Lung (tissue), 12 donors: ENCODE measurements around the gene HOXC5. TPM values are rescaled to one million over a fixed set of nuclear protein-coding genes. Genes with fewer than 3 reads are reported as not detected.
A peak's percentile ranks its signal among the peaks of the same experiment; 100 is the strongest.

Experiments
- ATAC-seq: fragments of 200-7000 bp; cut with Tn5 transposase; one replicate; pipeline ENCODE4 v1.9.1; 2020; ENCODE audit warnings: moderate number of reproducible peaks; ENCODE audit not compliant: insufficient read depth, low FRiP score
- DNase-seq, 3 donors: peaks; one replicate each; pipeline ENCODE4 v3.0.0-alpha.2; 2013 to 2017
- H3K27ac ChIP-seq, 2 donors: one replicate each; pipeline ENCODE4 v1.5.1; 2013; ENCODE audit warnings: mild to moderate bottlenecking in 2 of 2, moderate library complexity in 2 of 2, control low read depth in 1 of 2, inconsistent platforms in 1 of 2, low read depth in 1 of 2, low read length in 1 of 2
- H3K27me3 ChIP-seq, 3 donors: one replicate each; pipeline ENCODE4 v1.5.1; 2013; ENCODE audit warnings: low read length in 2 of 3; ENCODE audit not compliant: control insufficient read depth in 3 of 3, insufficient read depth in 3 of 3
- H3K36me3 ChIP-seq, 4 donors: one replicate each; pipeline ENCODE4 v1.5.1; 2013; ENCODE audit warnings: low read length in 4 of 4, mild to moderate bottlenecking in 1 of 4, moderate library complexity in 1 of 4; ENCODE audit not compliant: control insufficient read depth in 4 of 4, insufficient read depth in 4 of 4
- H3K4me1 ChIP-seq, 5 donors: one replicate each; pipeline ENCODE4 v1.5.1; 2013; ENCODE audit warnings: low read length in 5 of 5, mild to moderate bottlenecking in 2 of 5, moderate library complexity in 1 of 5; ENCODE audit not compliant: control insufficient read depth in 5 of 5, insufficient read depth in 5 of 5
- H3K4me3 ChIP-seq: one replicate; pipeline ENCODE4 v1.5.1; 2013; ENCODE audit warnings: mild to moderate bottlenecking, control low read depth, moderate library complexity
- H3K9ac ChIP-seq, 2 donors: one replicate each; pipeline ENCODE4 v1.5.1; 2013; ENCODE audit warnings: low read length in 2 of 2, control low read depth in 1 of 2; ENCODE audit not compliant: insufficient read depth in 1 of 2
- H3K9me3 ChIP-seq, 4 donors: one replicate each; pipeline ENCODE4 v1.5.1; 2013; ENCODE audit warnings: low read length in 3 of 4, mild to moderate bottlenecking in 1 of 4, moderate library complexity in 1 of 4; ENCODE audit not compliant: control insufficient read depth in 4 of 4, insufficient read depth in 3 of 4
- WGBS, 2 donors: extraction: QIAGEN DNeasy Blood & Tissue Kit; methylation state at CpG; one replicate each; pipeline ENCODE4 v1.1.7; 2013; 5-methylcytosine and 5-hydroxymethylcytosine counted together
- polyA plus RNA-seq, 2 donors: library from polyadenylated mRNA; stranded (reverse); fragments of 200-250 nt; gene quantifications; one replicate each; pipeline ENCODE4 v1.2.1, GENCODE V29; 2013
- total RNA-seq, 2 donors: library from RNA; depleted of rRNA in 1 of 2; stranded (reverse); fragments of >200 nt in 1 of 2; gene quantifications; one replicate each; pipeline ENCODE4 v1.2.1, GENCODE V29; 2014 to 2021
- TF ChIP-seq, protein P1 (sequence below): IDR thresholded peaks from 2 replicates; pipeline ENCODE4 v1.5.1; 2012; ENCODE audit warnings: mild to moderate bottlenecking; ENCODE audit errors: control extremely low read depth, extremely low read depth
- donor health status: control.
- donor health status: control.
- donor health status: Bipolar disorder and iron deficiency.
- donor health status: healthy.
- donor health status: DM: yes; HTN: yes; CAD: no.

Gene HOXC5
- total and polyA plus RNA-seq, 4 donors, result 0.08 to 0.26 (median 0.17) TPM

DNA sequence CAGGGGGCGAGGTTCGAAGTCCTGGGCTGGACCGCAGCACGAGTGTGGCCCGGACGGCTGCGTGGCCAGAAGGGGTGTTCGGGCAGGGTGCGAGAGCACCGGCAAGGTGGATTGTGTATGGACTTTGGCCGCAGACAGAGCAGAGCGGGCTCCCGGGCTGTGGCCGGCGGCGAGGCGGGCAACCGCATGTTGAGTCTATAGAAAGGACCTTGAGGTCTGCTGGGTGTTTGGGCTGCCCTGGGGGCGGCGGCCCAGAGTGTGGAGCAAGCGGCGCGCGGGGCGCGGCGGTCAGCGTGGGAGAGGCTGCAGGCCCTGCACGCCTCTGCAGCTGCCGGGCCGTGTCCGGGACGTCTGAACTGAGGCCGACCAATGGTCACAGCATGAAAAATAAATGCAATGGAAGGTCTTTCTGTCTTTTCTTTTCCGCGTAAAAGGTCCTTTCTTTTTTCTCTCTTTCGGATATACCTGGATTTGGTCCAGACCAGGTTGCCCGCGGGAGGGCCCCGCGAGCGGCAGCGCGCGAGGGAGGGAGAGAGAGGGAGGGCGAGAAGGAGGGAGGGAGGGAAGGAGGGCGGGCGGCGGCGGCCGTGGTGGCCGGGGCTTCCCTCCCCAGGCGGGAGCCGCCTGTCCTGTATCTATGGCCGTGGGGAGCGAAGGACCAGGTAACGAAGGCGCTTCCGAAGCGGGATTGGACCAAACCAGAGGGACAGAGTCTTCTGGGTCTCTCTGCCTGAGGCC, 38.4 kb upstream of the HOXC5 start:
- Histone ChIP-seq H3K27me3 (peaks cover 0 to 100% (median 87%) of the 10 kb centered on the region in 3 donors), H3K27ac (no peak overlapping the region), H3K4me1 (peaks cover 0 to 15% (median 0%) of the 10 kb centered on the region in 5 donors), H3K4me3 (no peak overlapping the region), H3K9ac (no peak overlapping the region), H3K9me3 (peaks cover 0 to 8% (median 0%) of the 10 kb centered on the region in 4 donors), H3K36me3 (no peaks in the 10 kb centered on the region)
- ATAC-seq, result no peak
- no peak for DNase-seq
- 2 to 9% methylated on average over 58 to 60 of the region's 60 CpGs for WGBS, 2 donors
- TF ChIP-seq, protein P1, sequence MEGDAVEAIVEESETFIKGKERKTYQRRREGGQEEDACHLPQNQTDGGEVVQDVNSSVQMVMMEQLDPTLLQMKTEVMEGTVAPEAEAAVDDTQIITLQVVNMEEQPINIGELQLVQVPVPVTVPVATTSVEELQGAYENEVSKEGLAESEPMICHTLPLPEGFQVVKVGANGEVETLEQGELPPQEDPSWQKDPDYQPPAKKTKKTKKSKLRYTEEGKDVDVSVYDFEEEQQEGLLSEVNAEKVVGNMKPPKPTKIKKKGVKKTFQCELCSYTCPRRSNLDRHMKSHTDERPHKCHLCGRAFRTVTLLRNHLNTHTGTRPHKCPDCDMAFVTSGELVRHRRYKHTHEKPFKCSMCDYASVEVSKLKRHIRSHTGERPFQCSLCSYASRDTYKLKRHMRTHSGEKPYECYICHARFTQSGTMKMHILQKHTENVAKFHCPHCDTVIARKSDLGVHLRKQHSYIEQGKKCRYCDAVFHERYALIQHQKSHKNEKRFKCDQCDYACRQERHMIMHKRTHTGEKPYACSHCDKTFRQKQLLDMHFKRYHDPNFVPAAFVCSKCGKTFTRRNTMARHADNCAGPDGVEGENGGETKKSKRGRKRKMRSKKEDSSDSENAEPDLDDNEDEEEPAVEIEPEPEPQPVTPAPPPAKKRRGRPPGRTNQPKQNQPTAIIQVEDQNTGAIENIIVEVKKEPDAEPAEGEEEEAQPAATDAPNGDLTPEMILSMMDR, result no peak

DNA sequence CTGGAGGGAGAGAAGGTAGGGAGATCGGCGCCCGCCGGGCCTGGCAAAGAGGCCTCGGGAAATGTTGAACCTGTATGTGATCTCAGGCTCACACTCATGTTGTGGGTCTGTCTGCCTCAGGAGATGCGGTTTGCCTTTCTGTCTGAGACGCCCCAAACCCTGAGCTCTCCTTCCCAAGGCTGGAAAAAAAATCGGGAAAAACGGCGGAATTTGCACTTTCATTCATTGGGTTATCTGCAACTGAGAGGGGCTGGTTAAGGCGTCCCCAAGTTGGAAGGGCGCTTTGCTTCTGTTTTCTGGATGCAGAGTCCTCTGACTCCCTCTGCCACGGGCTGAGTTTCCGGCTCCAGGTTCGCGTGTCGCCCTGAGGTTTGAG, 37.9 kb upstream of the HOXC5 start:
- H3K27me3 ChIP-seq, result peaks cover 0 to 100% (median 87%) of the 10 kb centered on the region in 3 donors
- no peak overlapping the region for H3K27ac ChIP-seq
- no peak overlapping the region for H3K4me3 ChIP-seq
- no peak for DNase-seq
- no peak overlapping the region for H3K9ac ChIP-seq
- ATAC-seq, result no peak
- H3K9me3 ChIP-seq, result peaks cover 0 to 8% (median 0%) of the 10 kb centered on the region in 4 donors
- peaks cover 0 to 16% (median 0%) of the 10 kb centered on the region in 5 donors for H3K4me1 ChIP-seq
- WGBS, 2 donors, result 4 to 5% methylated on average over 17 of the region's 17 CpGs
- H3K36me3 ChIP-seq, result no peaks in the 10 kb centered on the region
- TF ChIP-seq, protein P1, result no peak

DNA sequence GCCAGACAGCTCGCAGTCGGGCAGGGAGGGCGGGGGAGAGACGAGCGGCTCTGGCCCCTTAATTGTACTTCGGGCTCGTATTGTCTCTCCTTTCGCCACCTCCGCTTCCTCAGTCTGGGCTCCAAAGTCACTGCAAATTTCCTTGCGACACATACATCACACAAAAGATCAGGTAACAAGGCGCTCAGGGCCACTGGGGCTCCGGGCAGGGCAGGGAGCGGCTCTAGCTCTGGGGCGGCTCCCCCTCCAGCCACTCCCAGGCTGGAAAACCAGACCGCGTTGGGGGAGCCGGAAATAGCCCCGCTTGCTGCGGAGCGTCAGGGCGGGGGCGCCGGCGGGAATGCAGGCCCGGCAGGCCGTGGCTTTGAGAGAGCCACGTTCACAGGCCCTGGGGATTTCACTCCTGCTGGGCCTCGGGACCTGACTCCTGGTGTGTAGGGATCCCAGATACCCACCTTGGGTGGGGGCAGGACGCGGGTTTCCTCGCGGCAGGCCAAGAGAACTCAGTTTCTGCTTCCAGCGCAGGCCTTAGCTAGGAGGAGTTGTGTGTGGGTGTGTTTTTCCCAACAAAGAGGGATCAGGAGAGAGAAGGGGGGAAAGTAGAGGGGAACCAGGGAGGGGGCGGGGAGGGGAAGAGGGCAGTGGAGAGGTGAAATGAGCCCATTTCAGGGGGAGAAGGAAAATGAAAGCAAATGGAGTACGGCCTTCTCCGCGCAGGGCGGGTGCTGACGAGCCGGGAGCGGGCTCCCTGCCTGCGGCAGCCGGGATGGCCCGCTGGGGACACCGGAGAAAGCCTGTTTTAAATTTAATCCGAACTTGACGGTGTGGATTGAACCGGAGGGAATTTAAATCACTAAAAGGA, 37.2 kb upstream of the HOXC5 start:
- ATAC-seq (peak; percentile 43), DNase-seq (peak in 1 of 3 donors; percentile 57)
- peak overlapping the region; percentile 26 for H3K4me3 ChIP-seq
- no peaks in the 10 kb centered on the region for H3K36me3 ChIP-seq
- H3K27ac ChIP-seq, result no peak overlapping the region
- no peak overlapping the region for H3K9ac ChIP-seq
- peaks cover 0 to 23% (median 0%) of the 10 kb centered on the region in 5 donors for H3K4me1 ChIP-seq
- peaks cover 0 to 99% (median 82%) of the 10 kb centered on the region in 3 donors for H3K27me3 ChIP-seq
- TF ChIP-seq, protein P1, result no peak
- peaks cover 0 to 8% (median 0%) of the 10 kb centered on the region in 4 donors for H3K9me3 ChIP-seq
- 2 to 4% methylated on average over 47 to 48 of the region's 48 CpGs for WGBS, 2 donors
